ENCODE data around the gene A2ML1.

The A2ML1 gene

GRCh38 chr12:8832500-8832899 lies 10.1 kb downstream of the A2ML1 start:
- no peak overlapping the region for H3K4me3 ChIP-seq (ENCODE audit: low read depth, low read length)
- TF ChIP-seq, protein P1, sequence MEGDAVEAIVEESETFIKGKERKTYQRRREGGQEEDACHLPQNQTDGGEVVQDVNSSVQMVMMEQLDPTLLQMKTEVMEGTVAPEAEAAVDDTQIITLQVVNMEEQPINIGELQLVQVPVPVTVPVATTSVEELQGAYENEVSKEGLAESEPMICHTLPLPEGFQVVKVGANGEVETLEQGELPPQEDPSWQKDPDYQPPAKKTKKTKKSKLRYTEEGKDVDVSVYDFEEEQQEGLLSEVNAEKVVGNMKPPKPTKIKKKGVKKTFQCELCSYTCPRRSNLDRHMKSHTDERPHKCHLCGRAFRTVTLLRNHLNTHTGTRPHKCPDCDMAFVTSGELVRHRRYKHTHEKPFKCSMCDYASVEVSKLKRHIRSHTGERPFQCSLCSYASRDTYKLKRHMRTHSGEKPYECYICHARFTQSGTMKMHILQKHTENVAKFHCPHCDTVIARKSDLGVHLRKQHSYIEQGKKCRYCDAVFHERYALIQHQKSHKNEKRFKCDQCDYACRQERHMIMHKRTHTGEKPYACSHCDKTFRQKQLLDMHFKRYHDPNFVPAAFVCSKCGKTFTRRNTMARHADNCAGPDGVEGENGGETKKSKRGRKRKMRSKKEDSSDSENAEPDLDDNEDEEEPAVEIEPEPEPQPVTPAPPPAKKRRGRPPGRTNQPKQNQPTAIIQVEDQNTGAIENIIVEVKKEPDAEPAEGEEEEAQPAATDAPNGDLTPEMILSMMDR (IDR thresholded peaks at IDR 0.05; ENCODE audit: borderline replicate concordance, insufficient read depth, low read depth, low read length): no peak

- TF ChIP-seq, protein P1 (IDR thresholded peaks at IDR 0.05; ENCODE audit: borderline replicate concordance, insufficient read depth, low read depth, low read length): no peak
- no peak overlapping the region for H3K4me3 ChIP-seq (ENCODE audit: low read depth, low read length)
These were observed 11.8 kb downstream of the A2ML1 start for GRCh38 chr12:8834230-8834629.

GRCh38 chr12:8837291-8837690 lies 14.9 kb downstream of the A2ML1 start:
- TF ChIP-seq, protein P1 (IDR thresholded peaks at IDR 0.05; ENCODE audit: borderline replicate concordance, insufficient read depth, low read depth, low read length): no peak
- no peak overlapping the region for H3K4me3 ChIP-seq (ENCODE audit: low read depth, low read length)

GRCh38 chr12:8840321-8840720 lies 17.9 kb downstream of the A2ML1 start:
- no peak overlapping the region for H3K4me3 ChIP-seq (ENCODE audit: low read depth, low read length)
- TF ChIP-seq, protein P1 (IDR thresholded peaks at IDR 0.05; ENCODE audit: borderline replicate concordance, insufficient read depth, low read depth, low read length): no peak

DNA sequence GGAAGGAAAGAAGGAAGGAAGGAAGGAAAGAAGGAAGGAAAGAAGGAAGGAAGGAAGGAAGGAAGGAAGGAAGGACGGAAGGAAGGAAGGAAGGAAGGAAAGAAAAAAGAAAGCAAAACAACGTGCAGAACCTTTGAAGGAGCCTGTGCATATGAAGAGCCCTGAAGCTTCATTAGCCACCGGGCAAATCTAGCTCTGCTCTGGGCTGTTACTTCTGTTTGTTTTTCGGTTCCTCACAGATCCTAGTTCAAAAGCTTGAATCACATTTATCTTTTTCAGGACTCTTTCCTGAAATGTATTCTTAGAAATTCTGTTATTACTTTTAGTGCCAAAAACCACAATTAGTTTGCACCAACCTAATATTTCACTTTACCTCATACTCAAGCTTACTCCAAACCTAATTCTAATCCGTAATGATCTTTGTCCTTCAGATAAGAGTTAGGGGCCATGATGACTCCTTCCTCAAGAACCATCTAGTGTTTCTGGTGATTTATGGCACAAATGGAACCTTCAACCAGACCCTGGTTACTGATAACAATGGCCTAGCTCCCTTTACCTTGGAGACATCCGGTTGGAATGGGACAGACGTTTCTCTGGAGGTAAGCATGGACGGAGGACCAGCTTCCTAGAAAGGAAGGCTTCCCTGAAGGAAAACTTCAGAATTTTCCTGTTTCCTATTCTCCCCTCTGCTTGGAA lies 18.7 kb downstream of the A2ML1 start:
- TF ChIP-seq, protein P1 (IDR thresholded peaks at IDR 0.05; ENCODE audit: borderline replicate concordance, insufficient read depth, low read depth, low read length): no peak

DNA sequence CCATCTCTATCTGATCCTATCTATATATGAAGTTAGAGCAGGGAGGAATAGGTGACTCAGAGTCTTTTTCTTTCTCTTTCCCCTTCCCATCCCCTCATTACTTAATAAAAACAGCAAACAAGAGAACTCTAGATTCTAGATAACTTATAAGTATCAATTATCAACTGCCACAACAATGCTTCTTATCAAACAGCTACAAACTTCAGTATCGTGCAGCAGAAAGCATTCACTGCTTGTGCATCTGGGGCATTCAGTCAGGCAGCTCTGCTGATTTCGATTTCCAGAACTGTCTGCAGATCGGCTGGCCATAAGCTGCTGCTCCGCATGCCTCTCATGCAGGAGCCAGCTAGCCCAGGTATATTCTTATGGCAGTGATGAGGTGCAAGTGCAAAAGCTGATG lies 19.4 kb downstream of the A2ML1 start:
- TF ChIP-seq, protein P1 (IDR thresholded peaks at IDR 0.05; ENCODE audit: borderline replicate concordance, insufficient read depth, low read depth, low read length): no peak
- H3K4me3 ChIP-seq (ENCODE audit: low read depth, low read length): no peak overlapping the region

More for the DNA sequence above, 18.7 kb downstream of the A2ML1 start:
- H3K4me3 ChIP-seq (ENCODE audit: low read depth, low read length): no peak overlapping the region

DNA sequence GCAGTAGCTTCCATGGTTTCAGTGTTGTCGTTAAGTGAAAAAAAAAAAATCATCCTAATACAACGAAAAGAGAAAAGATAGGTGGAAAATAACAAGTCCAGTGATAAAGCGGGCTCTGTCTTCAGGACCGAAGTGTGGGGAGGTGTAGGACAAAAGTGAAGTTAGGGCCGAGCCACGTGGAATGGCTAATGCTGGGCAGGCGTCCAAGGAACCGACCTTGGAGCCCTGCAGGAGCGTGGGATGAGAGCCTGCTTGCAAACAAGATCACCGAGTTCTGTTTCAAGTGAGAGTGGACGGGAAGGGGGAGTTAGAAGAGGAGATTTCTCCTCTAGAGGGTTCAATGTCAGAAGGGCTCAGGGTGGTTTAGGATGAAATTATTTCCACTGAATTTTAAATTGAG lies 22.2 kb downstream of the A2ML1 start:
- TF ChIP-seq, protein P1 (IDR thresholded peaks at IDR 0.05; ENCODE audit: borderline replicate concordance, insufficient read depth, low read depth, low read length): no peak
- no peak overlapping the region for H3K4me3 ChIP-seq (ENCODE audit: low read depth, low read length)

Measured in GM12875 (cell line).